OCI-LY7 (cell line): ENCODE measurements around the gene MRPS24.

Experiments used
- CTCF ChIP-seq: fragments of 200-600 bp; sonication (generic); conservative IDR thresholded peaks from 2 replicates; pipeline ENCODE4 v1.5.1; 2014; ENCODE audit warnings: mild to moderate bottlenecking, antibody characterized with exemption, low read length, moderate library complexity, mixed read lengths
- EZH2phosphoT487 ChIP-seq: fragments of 200-600 bp; sonication (generic); IDR thresholded peaks from 2 replicates; pipeline ENCODE4 v1.6.1; 2018; ENCODE audit warnings: low read depth, borderline replicate concordance, mild to moderate bottlenecking, mixed run types, antibody characterized with exemption, low read length, moderate library complexity, mixed read lengths

DNA sequence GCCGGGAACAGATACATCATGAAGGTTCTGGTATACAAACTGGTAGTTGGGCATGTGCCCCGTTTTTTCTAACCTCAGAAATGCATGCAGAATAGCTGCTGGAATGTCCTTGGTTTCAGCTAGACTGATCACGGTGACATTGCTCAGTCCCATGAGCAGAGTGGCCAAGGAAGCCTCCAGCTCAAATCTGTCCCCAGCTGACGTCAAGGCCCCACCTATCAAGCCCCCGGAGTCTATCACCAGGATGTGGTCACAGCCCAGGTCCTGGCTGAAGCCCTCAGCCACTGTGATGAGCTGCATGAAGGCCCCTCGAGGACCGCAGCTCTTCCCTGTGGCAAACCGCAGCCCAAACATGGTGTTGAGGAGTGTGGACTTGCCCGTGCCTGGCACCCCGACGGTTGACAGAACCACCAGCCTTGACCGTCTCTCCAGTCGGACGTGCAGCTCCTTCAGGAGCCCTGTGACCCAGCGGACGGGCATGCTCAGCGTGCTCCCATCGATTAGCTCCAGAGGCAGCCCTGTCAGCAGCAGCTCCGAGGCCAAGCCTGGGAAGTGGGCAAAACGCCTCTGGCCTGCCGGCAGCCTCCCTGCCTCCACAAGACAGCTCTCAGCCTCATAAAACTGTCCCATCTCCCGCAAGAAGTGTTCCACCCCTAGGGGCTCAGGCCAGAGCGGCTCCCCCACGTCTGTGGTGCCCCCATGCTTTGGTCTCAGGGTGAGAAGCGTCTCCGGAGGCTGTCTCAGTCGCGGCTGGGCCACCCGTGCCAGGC is 7.8 kb upstream of the MRPS24 start:
- no peak for TF ChIP-seq CTCF
- TF ChIP-seq EZH2phosphoT487 = no peak
